CD4-positive, alpha-beta T cell treated with Interleukin-4 for 4 hours (primary cell): ENCODE results near the gene PRKG1.
"Not testable (repeated sequence)": the region's sequence is repeated elsewhere in the genome, so short reads cannot be mapped to it uniquely, and the experiment has no call there.

Experiments
- DNase-seq: peaks from one replicate; pipeline ENCODE4 v3.0.0-alpha.2; 2020

Gene PRKG1

DNA sequence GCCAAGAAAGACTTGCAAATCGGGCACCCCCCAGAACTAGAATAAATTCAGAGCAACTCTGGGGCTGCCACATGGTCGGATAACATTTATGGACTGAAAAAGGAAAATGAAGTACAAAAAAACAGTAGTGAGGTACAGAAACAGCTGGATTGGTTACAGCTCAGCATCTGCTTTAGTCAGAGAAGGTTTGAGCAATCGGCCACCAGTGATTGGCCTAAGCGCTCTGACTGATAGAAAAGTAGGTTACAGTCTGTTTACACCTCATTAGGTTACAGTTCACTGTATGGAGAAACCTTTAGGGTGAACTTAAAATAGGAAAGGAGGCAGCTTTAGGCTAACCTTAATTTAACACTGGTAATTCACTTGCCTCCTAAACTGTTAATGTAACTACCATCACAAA is 1137.8 kb downstream of the PRKG1 start:
- no peak for DNase-seq

DNA sequence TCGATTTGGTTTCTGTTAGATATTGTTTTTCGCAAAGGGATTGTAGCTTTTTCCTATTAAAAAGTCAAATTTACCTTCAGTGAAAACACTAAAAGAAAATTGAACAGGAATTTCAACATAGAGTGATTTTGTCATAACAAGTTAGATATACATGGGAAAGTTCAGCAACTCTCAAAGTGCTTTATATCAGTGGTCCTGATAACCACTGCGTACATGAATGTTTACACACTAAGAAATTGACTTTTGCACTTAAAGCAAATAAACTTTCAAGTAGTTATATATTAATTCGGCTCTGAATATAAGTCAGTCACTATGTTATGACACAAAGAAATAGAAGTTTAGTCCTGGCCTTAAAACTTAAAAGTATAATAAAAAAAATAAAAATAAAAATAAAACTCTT is 1138.5 kb downstream of the PRKG1 start:
- DNase-seq, result no peak

DNA sequence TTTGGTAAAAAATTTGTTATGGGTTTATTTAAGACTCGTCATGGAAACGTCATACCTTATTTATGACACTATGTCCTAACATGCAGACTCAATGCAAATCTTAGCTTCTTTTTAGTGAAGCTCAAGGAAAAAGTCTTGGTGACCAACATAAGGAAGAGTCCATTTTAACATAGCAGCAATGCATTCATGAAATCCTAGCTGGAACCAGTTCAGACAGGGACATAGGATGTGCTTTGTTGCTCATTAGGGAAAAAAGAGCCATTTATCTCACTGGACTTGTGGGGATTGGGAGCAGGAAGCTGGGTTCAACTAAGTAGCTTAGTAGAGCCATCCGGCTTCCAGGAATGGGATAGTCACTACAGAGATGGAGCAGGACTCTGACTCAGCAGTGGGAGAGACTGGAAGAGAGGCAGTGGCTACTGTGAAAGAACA is 1139.0 kb downstream of the PRKG1 start:
- DNase-seq, result no peak

DNA sequence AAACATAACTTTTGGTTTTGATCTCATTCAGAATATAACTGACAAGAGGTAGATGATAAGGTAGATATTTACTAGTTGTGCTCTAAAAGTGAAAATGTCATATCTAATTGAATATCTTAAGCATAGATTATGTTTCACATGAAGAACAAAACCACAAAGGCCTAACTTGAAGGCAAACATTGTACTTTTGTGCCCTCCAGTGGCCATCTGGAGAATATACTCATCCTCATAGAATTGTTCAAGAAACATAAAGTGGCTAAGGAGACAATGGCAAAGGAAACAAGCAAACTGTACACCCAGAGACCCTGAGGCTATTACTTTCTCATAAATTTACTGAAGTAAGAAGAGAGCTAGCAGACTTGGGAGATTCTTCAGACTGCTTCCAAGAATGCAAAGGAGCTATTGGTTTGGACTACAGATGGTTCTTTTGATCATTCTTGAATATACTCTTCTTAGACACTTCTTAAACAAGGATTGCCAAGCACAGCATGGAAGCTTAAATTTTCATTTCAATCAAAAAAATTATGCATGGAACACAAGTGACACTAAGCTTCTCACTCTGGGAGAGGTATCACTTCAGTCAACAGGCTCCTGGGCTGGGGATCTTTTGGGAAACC is 1141.6 kb downstream of the PRKG1 start:
- DNase-seq, result peak; percentile 56

DNA sequence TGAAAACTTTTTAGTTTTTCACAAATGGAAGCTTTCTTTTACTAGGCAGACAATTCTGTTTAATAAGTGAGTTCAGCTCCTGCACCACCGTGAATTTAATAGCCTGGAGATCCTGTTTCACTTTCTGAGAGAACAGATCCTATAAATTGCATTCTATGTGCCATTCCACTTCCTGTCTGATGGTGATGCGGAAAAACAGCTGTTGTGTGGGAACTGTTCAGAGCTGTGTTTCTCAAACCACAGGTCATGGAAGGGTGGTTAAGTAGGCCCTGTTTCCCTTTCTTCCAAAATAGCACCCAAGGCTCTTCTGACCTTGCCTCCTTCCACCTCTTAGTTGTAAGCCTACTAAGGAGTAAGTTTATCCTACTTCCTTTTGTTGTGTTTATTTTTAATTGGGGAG is 1142.6 kb downstream of the PRKG1 start:
- no peak for DNase-seq

DNA sequence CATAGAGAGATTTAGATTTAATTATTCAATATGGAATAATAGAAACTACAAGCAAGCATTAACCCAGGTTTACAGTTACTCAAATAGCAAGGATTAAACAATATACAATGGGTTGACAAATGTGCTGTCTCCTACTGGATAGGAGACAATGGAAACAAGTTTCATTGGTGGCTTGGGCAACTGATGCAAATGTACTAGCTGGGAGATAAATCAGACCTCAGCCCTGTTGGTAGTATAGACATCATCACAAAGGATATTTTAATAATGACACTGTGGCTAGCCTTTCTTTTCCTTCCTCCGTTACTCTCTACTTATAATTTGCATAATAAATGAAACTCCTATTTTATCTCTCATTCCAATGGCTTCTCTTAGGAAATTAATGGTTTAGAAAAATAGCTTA is 1143.2 kb downstream of the PRKG1 start:
- no peak for DNase-seq

DNA sequence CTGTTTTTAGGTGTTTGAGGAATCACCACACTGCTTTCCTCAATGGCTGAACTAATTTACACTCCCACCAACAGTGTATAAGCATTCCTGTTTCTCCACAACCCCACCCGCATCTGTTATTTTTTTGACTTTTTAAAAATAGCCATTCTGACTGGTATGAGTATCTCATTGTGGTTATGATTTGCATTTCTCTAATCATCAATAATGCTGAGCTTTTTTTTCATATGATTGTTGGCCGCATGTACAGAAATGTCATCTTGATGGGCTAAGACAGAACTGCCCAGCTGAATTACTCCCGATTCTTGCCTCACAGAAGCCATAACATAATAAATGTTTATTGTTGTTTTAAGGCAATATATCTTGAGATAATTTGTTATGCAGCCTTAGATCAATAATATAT is 1146.7 kb downstream of the PRKG1 start:
- no peak for DNase-seq

DNA sequence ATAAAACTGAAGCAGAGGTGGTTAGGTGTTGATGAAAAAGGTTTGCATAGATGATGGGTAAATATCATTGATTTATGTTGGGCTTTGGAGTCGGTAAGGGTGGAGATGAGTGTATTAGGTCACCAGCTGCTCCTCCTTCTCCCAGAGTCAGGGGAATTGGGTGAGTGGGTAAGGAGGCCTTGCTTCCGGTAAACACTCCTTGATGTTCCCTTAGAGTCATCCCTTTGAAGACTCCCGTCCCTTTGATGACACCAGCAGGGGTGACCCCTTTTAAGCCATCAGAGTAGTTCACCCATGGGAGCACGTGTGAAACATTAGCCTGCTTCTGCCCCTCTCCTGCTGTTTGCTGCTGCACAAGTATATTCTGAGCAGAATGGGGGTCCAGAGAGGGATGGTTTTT is 1147.6 kb downstream of the PRKG1 start:
- no peak for DNase-seq

DNA sequence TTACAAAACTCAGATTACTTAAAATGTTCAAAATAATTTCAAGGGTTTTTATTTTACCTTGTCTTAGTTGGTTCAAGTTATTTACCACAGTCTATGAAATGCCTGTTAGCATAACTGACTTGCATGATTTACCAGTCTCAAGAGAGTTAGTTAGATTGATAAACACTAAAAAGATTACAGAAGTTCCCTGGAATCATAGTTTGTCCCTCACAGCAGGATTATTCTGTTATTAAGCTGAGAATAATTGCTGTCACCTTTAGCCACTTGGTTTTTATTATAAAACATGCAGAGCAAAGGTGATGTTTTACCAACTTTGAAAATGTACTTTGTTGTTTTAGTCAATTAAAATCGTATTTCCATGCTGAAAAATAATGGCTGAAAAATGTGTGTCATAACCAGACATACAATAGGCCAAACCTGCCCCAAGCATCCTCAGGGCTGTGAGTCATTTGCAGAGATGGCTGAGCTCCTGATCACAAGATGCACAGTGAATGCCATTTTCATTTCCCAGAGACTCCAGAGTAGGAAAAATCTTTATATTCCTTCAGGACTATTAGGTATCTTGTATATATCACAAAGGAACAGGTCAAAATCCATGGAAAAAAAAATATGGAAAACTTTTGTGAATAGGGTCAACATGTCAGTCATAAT is 1152.0 kb downstream of the PRKG1 start:
- DNase-seq, result no peak

DNA sequence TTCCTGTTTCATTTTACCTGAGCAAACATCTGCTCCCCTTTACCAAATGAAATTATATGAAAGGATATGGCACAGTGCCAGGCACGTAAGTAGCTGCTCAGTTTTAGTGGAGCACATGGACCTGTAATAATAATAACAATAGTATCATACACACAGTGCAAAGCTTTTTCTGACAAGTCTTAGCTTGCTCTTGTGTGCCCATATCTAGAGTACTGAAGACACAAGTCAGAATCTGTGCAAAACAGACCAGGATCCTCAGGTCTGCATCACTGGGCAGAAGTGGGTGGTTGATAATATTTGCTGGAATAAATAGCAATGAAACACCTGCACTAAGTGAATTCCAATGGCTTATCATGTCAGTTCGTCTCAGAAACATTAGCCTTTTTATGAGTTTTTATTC is 1154.3 kb downstream of the PRKG1 start:
- no peak for DNase-seq

DNA sequence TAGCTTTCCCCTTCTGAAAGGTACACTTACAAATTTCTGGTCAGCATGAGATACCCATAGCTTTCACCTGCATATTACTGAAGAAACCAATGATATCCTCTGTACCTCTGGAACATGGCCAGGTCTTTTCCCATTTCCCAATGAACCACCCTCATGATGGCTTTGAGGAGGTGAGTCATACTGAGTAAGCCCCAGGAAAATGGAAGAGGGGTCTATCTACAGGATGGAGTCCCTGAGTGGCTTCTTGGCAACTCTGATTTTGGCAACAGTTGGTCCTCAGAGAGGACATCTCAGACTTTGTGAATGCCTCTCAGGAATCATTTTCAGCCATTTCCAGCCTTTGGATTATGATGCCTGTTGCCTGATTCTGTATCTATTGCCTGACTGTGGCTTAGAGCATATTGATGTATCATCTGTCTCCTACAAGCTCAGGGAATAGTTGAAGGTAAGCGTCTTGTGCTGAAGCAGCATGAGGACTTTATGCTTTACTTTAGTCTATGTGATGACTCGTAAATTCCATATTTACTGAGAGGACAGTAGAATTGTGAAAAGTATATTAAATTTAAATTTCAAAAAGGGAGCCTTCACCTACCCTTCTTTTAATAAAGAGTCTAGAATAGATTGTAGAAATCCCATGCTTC is 1155.1 kb downstream of the PRKG1 start:
- no peak for DNase-seq

DNA sequence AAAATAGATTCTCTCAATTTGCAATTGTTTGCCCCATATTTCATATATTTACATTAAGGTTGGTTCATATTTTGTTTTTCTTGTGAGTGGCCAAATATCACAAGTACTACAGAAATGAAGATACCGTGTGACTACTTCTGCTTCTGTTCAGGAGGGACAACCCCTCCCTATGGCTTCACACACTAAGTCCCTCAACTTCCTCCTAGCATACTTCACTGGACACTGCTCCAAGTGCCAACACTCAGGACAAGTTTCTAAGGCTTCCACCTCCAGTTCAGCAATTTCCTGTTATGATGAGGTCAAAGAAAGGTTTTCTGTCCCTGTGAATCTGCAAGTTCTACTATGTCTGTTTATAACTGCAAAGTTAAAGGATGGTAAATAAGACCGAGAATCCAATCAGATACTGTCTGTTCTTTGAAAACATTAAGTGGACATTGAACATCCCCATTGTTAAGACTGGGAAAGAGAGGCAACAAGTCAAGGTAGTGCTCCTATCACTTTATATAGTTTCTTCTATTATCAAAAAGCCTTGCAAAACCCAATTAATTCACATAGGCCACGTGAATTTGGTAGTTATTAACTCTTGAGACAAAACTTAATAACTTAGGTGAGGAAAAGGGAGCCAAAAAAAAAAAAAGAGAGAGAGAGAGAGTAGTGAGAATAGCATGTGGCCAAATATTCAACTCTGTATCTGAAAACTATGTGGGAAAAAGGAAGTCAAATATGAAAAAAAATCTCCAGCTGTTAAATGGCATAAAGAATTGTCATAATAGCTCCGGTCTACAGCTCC is 1158.5 kb downstream of the PRKG1 start:
- no peak for DNase-seq

DNA sequence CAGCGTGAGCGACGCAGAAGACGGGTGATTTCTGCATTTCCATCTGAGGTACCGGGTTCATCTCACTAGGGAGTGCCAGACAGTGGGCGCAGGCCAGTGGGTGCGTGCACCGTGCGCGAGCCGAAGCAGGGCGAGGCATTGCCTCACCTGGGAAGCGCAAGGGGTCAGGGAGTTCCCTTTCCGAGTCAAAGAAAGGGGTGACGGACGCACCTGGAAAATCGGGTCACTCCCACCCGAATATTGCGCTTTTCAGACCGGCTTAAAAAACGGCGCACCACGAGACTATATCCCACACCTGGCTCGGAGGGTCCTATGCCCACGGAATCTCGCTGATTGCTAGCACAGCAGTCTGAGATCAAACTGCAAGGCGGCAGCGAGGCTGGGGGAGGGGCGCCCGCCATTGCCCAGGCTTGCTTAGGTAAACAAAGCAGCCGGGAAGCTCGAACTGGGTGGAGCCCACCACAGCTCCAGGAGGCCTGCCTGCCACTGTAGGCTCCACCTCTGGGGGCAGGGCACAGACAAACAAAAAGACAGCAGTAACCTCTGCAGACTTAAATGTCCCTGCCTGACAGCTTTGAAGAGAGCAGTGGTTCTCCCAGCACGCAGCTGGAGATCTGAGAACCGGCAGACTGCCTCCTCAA is 1159.2 kb downstream of the PRKG1 start:
- not testable (repeated sequence) for DNase-seq

DNA sequence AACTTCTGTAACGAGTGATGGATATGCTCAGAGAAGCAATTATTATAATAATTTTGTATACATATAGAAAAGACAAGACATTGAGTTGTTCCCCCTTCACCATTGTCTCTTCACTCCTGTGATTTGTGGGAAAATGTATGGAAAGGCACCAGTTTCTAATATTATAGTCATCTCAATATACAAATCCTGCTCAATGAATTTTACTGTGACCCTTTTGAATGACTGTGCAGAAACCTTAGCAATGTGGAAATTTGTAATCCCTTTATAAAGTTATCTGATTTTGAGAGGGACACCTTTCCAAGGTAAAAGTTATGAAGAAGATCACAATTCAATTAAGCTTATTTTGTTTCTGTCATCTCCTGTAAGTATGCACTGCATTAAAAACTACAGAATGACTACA is 1165.5 kb downstream of the PRKG1 start:
- no peak for DNase-seq

DNA sequence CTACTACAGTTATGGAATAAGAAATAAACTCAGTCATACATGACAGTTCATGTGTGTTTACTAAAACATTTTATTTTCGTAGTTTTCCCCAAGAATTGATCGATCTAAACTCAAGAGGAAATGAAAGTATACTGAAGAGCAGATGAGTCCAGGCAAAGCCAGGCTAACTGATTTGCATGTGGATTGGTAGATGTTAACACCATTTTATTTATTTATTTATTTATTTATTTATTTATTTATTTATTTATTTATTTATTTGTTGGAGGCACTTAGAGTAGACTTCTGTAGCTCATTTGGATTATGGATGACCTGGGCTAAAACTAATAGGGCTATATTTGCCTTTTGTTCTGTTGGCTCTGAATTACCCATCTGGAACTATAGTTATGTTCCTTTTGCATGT is 1171.3 kb downstream of the PRKG1 start:
- no peak for DNase-seq

DNA sequence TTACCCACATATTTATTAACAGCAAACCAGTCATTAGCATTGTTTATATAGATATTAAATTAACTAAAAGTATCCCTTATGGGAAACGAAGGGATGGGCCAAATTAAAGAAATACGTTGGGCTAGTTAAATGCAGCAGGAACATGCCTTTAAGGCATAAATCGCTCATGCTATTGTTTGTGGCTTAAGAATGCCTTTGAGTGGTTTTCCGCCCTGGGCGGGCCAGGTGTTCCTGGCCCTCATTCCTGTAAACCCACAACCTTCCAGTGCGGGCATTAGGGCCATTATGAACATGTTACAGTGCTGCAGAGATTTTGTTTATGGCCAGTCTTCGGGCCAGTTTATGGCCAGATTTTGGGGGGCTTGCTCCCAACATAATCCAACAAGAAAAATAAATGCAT is 1173.6 kb downstream of the PRKG1 start:
- DNase-seq, result not testable (repeated sequence)

DNA sequence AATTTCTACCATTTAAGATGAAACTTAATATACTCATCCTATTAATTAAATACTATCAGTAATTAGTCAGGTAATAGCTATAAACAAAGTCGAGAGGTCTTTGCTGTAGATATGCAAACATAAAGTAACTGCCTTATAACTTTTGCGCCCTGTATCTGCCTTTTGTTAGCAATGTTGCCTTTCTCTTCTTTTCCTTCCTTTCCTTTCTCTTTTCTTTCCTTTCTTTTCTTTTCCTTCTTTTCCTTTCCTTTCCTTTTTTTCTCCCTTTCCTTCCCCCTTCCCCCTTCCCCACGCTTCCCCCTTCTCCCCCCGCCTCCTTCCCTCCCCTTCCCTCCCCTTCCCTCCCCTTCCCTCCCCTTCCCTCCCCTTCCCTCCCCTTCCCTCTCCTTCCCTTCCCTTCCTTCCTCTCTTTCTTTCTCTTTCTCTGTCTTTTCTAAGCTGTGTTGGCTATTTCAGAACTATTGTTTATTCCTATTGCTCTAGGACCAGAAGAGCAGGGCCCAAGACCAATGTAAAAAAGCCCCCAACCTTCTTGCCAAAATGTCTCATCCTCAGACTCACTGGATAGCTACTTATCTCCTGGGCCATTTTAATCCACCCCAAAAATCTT is 1174.5 kb downstream of the PRKG1 start:
- DNase-seq, result no peak

DNA sequence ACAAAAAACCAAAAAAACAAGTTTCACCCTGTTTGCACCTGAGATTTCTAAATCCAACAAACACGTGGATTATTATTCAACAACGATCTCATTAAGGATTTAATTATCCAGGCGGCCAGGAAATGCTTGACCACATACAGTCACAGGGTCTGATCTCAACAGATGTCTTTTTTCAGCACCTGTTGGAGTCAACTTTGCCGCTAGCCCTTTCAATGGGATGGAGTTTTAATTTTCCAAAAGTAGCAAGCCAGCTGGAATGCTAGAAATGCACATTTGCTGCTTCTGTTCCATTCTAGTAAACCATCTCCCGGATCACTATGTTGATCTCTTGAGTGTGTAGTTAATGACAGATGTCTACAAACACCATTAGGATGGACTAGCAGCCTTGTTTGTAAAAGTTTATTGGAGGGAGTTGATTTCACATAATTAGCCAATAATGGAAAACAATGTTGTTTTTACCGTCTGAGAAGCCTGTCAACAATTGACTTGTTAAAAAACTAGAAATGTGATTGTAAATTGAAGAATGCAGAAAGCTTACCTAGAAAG is 1175.6 kb downstream of the PRKG1 start:
- DNase-seq, result no peak

DNA sequence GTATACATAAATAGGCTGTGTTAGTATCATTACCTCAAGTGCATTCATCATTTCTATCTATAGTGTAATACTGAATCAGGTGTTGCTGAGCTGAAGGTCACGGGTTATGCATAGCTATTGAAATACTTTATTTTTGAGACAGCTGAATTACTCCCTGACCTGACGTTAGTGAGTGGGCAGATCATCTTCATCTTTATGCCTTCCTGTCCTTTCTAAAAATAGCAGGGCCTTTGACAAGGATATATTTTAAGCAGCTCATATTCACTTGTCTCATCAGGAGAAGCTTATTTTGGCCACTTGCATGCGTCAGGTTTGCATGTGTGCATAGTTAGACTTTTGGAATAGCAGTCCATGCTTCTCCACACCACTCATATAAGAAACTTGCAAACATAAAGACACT is 1176.2 kb downstream of the PRKG1 start:
- no peak for DNase-seq

DNA sequence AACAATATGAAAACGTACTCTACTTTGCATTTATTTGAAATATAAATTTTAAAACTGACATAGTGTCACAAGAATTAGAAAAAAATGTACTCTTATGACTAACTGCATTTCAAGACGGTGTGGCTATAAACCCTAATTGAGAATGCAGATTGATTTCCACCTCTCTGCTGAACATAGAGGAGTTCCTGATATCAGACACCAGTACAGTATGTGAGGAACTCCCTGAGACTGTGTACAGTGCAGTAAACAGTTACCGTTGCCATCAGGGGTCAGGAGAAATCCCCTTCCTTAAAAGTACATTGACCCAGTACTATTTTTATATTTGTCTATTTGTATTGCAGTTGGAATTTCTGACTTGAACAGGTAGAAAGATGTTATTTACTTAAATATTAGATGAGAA is 1178.0 kb downstream of the PRKG1 start:
- no peak for DNase-seq

DNA sequence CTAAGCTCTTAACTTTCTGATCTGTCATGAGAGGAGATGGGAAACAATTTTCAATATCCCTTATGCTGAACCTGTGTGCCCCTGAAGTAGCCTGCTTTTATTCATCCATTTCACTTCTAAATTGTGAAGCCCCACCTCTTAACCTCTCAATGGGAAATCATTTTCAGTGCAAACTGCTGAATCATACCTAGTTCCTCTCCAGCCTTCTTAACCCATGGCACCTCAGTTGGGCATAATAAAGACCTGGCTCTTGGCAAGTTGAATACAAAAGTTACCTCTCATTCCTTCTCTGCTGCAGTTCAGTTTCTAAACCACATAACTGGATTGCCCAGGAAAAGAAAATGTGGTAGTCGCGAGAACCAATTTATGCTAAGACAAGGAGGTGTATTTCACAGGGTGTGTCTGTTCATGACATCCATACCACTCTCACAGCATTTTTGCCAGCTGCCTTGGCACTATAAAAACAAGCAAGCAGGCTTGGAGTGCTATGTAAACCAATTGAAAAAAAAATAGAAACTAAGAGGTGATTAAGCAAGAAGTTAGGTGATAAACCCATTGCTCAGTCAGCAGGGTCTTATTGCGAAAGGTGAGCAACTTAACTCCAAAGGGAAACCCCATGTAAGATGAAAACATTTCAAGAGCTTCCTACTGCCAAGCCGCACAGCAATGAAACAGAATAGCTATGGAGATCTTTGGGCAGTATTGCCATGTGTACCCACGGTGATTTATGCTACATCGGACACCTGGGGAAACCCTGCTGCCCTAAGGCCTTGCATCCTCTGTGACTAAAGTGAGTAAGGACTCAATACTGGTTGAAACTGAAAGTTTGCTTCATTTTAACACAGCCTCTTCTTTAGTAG is 1182.8 kb downstream of the PRKG1 start:
- no peak for DNase-seq

DNA sequence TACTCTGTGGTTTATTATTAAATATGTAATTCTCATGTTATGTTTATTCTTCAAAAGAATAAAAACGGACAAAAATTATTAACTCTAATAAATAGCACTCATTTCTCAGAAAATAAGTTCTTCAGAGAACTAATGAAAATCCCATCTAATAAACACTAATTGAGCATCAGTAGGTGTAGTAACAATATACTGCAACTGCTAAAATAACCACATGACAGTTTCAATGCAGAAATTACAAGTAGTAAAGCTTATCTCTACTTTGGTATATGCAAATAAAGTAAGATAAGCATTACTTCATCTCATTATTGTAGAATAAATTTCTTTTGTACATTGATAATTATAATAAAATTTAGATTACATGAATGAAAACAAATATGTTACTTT is 1183.4 kb downstream of the PRKG1 start:
- no peak for DNase-seq
